Caco-2 (cell line): Measurements from ENCODE around the gene C1S. TPM values are rescaled to one million over a fixed set of nuclear protein-coding genes. Genes with fewer than 3 reads are reported as not detected.

Source experiments
- BruUV-seq: library from RNA; stranded (reverse); fragments of 400-500 nt; replicated peaks from 2 replicates; lab custom pipeline; 2021; lab: Mats Ljungman, UMichigan
- CTCF ChIA-PET: fragments of 300-600 bp; sonication (Branson Sonifier 250); formaldehyde crosslinking; loops from one replicate; lab custom pipeline; 2022; ENCODE audit warnings: antibody characterized with exemption; lab: Charles Lee
- POLR2A ChIA-PET: fragments of 300-600 bp; sonication (Branson Sonifier 250); formaldehyde crosslinking; loops from one replicate; lab custom pipeline; 2022; ENCODE audit warnings: antibody characterized with exemption; lab: Charles Lee
- DNase-seq, 2 experiments: peaks; one replicate each; pipeline versions ENCODE4 v3.0.0 to v3.0.0-alpha.2; 2020 to 2022
- H3K27me3 ChIP-seq: replicated peaks from 2 replicates; pipeline ENCODE4 v1.6.0; 2011; ENCODE audit warnings: low read length; ENCODE audit not compliant: control insufficient read depth, insufficient read depth
- H3K36me3 ChIP-seq: 2 replicates; pipeline ENCODE4 v1.5.1; 2011; ENCODE audit warnings: low read length; ENCODE audit not compliant: control insufficient read depth, insufficient read depth
- H3K4me1 ChIP-seq: fragments of 250-450 bp; sonication (Bioruptor Pico); 2 replicates; pipeline ENCODE4 v1.5.1; 2020; ENCODE audit warnings: mild to moderate bottlenecking
- H3K4me3 ChIP-seq: 2 replicates; pipeline ENCODE4 v1.5.1; 2011; ENCODE audit warnings: low read depth, mild to moderate bottlenecking, control low read depth, low read length
- H3K9me3 ChIP-seq: fragments of 250-450 bp; sonication (Bioruptor Pico); 2 replicates; pipeline ENCODE4 v1.5.1; 2020; ENCODE audit warnings: mild to moderate bottlenecking, moderate library complexity
- H3K27ac Mint-ChIP-seq: one replicate; pipeline ENCODE4 v1.8.0; 2022; ENCODE audit warnings: mixed read lengths; ENCODE audit not compliant: unreplicated experiment
- H3K27me3 Mint-ChIP-seq: one replicate; pipeline ENCODE4 v1.8.0; 2022; ENCODE audit warnings: mixed read lengths; ENCODE audit not compliant: insufficient read depth, unreplicated experiment
- H3K36me3 Mint-ChIP-seq: one replicate; pipeline ENCODE4 v1.8.0; 2022; ENCODE audit warnings: mild to moderate bottlenecking, mixed read lengths; ENCODE audit not compliant: insufficient read depth, unreplicated experiment
- H3K4me1 Mint-ChIP-seq: one replicate; pipeline ENCODE4 v1.8.0; 2022; ENCODE audit warnings: low read depth, mixed read lengths; ENCODE audit not compliant: unreplicated experiment
- H3K4me3 Mint-ChIP-seq: one replicate; pipeline ENCODE4 v1.8.0; 2022; ENCODE audit warnings: mild to moderate bottlenecking, moderate library complexity, mixed read lengths; ENCODE audit not compliant: unreplicated experiment
- H3K9me3 Mint-ChIP-seq: one replicate; pipeline ENCODE4 v1.8.0; 2022; ENCODE audit warnings: mixed read lengths; ENCODE audit not compliant: unreplicated experiment
- CTCF ChIP-seq, 2 experiments: fragments of 200-600 bp in 1 of 2; IDR thresholded peaks; 1 replicate in 1 of 2; 2 replicates in 1 of 2; pipeline versions ENCODE4 v1.5.1 to v1.8.0; 2011 to 2022; ENCODE audit warnings: antibody characterized with exemption in 1 of 2, control low read depth in 1 of 2, inconsistent platforms in 1 of 2, low read depth in 1 of 2, low read length in 1 of 2, mild to moderate bottlenecking in 1 of 2, moderate library complexity in 1 of 2; ENCODE audit not compliant: insufficient read depth in 1 of 2, severe bottlenecking in 1 of 2, unreplicated experiment in 1 of 2
- intact Hi-C: fragments of 100-400 bp; cut with micrococcal nuclease; formaldehyde crosslinking; loops from one replicate; pipeline ENCODE4 v1.10.0; 2022; ENCODE audit not compliant: unreplicated experiment
- total RNA-seq: library from RNA; stranded (reverse); gene quantifications from 2 replicates; pipeline ENCODE4 v1.2.3, GENCODE V29; 2022

The C1S gene
- total RNA-seq, 1 experiment from 2014 or later = 6.1 TPM

GRCh38 chr12:7100239-7100638 lies 39.7 kb downstream of the C1S start:
- Mint-ChIP-seq H3K4me1 (no peaks in the 10 kb centered on the region), H3K36me3 (peaks cover 24% of the 10 kb centered on the region), H3K9me3 (peaks cover under 1% of the 10 kb centered on the region), H3K27ac (no peak overlapping the region), H3K4me3 (no peak overlapping the region), H3K27me3 (no peaks in the 10 kb centered on the region)
- peaks cover 6% of the 10 kb centered on the region for H3K36me3 ChIP-seq
- no peak for TF ChIP-seq CTCF (IDR thresholded peaks at IDR 0.05; ENCODE audit: insufficient read depth in 1 of 2, low read depth in 1 of 2, low read length in 1 of 2, severe bottlenecking in 1 of 2, unreplicated experiment in 1 of 2)
- CTCF ChIA-PET = no interaction called here
- no peak overlapping the region for H3K4me3 ChIP-seq
- intact Hi-C loops = no loop called here
- no peak for DNase-seq
- no peaks in the 10 kb centered on the region for H3K9me3 ChIP-seq
- POLR2A ChIA-PET = no interaction called here
- BruUV-seq = no TSS peak
- H3K4me1 ChIP-seq = no peaks in the 10 kb centered on the region
- no peaks in the 10 kb centered on the region for H3K27me3 ChIP-seq

GRCh38 chr12:7101047-7101693 lies 40.7 kb downstream of the C1S start:
- Histone ChIP-seq H3K27me3 (no peaks in the 10 kb centered on the region), H3K4me3 (no peak overlapping the region), H3K36me3 (peaks cover 6% of the 10 kb centered on the region), H3K9me3 (peaks cover 9% of the 10 kb centered on the region), H3K4me1 (no peaks in the 10 kb centered on the region)
- no peaks in the 10 kb centered on the region for H3K4me1 Mint-ChIP-seq
- no peak for DNase-seq
- peaks cover 28% of the 10 kb centered on the region for H3K36me3 Mint-ChIP-seq
- CTCF ChIA-PET = interaction anchor here (0.7 to 0.9 kb wide), 2 partner anchors 8 to 10 kb away, joined by 3 to 5 read pairs; no protein-coding TSS in a partner anchor
- H3K27ac Mint-ChIP-seq = no peak overlapping the region
- TF ChIP-seq CTCF (IDR thresholded peaks at IDR 0.05; ENCODE audit: insufficient read depth in 1 of 2, low read depth in 1 of 2, low read length in 1 of 2, severe bottlenecking in 1 of 2, unreplicated experiment in 1 of 2) = no peak
- intact Hi-C loops = no loop called here
- BruUV-seq = no TSS peak
- peaks cover 10% of the 10 kb centered on the region for H3K9me3 Mint-ChIP-seq
- POLR2A ChIA-PET = no interaction called here
- H3K27me3 Mint-ChIP-seq = no peaks in the 10 kb centered on the region
- H3K4me3 Mint-ChIP-seq = no peak overlapping the region

GRCh38 chr12:7101694-7102131 lies 41.2 kb downstream of the C1S start:
- H3K36me3 ChIP-seq = peaks cover 6% of the 10 kb centered on the region
- H3K27me3 ChIP-seq = no peaks in the 10 kb centered on the region
- H3K4me3 ChIP-seq = no peak overlapping the region
- ChIA-PET POLR2A (no interaction called here), CTCF (interaction anchor here (0.7 to 0.9 kb wide), 2 partner anchors 8 to 10 kb away, joined by 3 to 5 read pairs; no protein-coding TSS in a partner anchor)
- no peak overlapping the region for H3K4me3 Mint-ChIP-seq
- no peak overlapping the region for H3K27ac Mint-ChIP-seq
- H3K27me3 Mint-ChIP-seq = no peaks in the 10 kb centered on the region
- peaks cover 15% of the 10 kb centered on the region for H3K9me3 Mint-ChIP-seq
- no peaks in the 10 kb centered on the region for H3K4me1 Mint-ChIP-seq
- peaks cover 27% of the 10 kb centered on the region for H3K36me3 Mint-ChIP-seq
- no peak for TF ChIP-seq CTCF (IDR thresholded peaks at IDR 0.05; ENCODE audit: insufficient read depth in 1 of 2, low read depth in 1 of 2, low read length in 1 of 2, severe bottlenecking in 1 of 2, unreplicated experiment in 1 of 2)
- H3K4me1 ChIP-seq = no peaks in the 10 kb centered on the region
- BruUV-seq = no TSS peak
- intact Hi-C loops = no loop called here
- DNase-seq = peak in 1 of 2 experiments; percentile 28
- peaks cover 14% of the 10 kb centered on the region for H3K9me3 ChIP-seq
